BJ (cell line): ENCODE data around the gene SOX10. TPM values are rescaled to one million over a fixed set of nuclear protein-coding genes. Genes with fewer than 3 reads are reported as not detected.

Experiments
- CTCF ChIA-PET: fragments of 350-600 bp; formaldehyde crosslinking; extraction: SDS; loops from one replicate; lab custom pipeline; 2021; ENCODE audit warnings: antibody characterized with exemption, inconsistent platforms; lab: Yijun Ruan, JAX
- POLR2A ChIA-PET: fragments of 300-600 bp; sonication (Branson Sonifier 250); formaldehyde crosslinking; extraction: SDS; loops from one replicate; lab custom pipeline; 2021; ENCODE audit warnings: antibody characterized with exemption; lab: Charles Lee
- DNase-seq: peaks from one replicate; pipeline ENCODE4 v3.0.0-alpha.2; 2011; ENCODE audit warnings: low read depth
- H3K27me3 ChIP-seq: 2 replicates; pipeline ENCODE4 v1.6.0; 2011; ENCODE audit warnings: low read length; ENCODE audit not compliant: control insufficient read depth, insufficient read depth
- H3K36me3 ChIP-seq: 2 replicates; pipeline ENCODE4 v1.5.1; 2011; ENCODE audit warnings: low read length; ENCODE audit not compliant: control insufficient read depth, insufficient read depth
- H3K4me3 ChIP-seq: 2 replicates; pipeline ENCODE4 v1.5.1; 2011; ENCODE audit warnings: low read depth, mild to moderate bottlenecking, control low read depth, low read length
- polyA plus RNA-seq: library from polyadenylated mRNA; depleted of rRNA; stranded (reverse); fragments of >200 nt; gene quantifications from 2 replicates; pipeline ENCODE4 v1.2.3, GENCODE V29; 2011
- TF ChIP-seq, protein P1 (sequence below): IDR thresholded peaks from 2 replicates; pipeline ENCODE4 v1.5.1; 2011; ENCODE audit warnings: low read depth, mild to moderate bottlenecking, control low read depth, inconsistent platforms, low read length, moderate library complexity; ENCODE audit not compliant: insufficient read depth

SOX10 gene
- polyA plus RNA-seq, 1 experiment: not detected

DNA sequence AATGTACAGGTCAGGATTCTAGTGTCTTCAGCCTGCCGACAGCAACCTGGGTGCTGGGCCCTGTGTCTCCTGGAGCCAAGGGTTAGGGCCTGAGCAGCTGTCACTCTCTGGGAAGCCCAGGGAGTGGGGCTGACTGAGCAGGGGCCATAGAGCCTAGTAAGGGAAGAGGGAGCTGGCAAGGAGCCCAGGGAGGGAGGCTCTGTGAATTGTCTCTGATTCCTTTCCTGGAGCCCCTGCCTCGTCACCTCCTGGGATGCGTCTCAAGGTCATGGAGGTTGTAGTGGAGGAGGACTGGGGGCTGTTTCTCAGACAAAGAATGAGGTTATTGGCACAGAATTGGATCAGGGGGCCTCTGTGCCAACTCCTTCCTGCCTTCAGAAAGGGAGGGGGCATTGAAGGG, 11.8 kb downstream of the SOX10 start:
- no peak for DNase-seq
- H3K27me3 ChIP-seq: no peaks in the 10 kb centered on the region
- POLR2A ChIA-PET: no interaction called here
- CTCF ChIA-PET: interaction anchor here (1.5 to 8.5 kb wide), 2 partner anchors 85 to 157 kb away, joined by 6 to 82 read pairs; no protein-coding TSS in a partner anchor
- H3K36me3 ChIP-seq: peaks cover 4% of the 10 kb centered on the region
- H3K4me3 ChIP-seq: no peak overlapping the region
- TF ChIP-seq, protein P1, sequence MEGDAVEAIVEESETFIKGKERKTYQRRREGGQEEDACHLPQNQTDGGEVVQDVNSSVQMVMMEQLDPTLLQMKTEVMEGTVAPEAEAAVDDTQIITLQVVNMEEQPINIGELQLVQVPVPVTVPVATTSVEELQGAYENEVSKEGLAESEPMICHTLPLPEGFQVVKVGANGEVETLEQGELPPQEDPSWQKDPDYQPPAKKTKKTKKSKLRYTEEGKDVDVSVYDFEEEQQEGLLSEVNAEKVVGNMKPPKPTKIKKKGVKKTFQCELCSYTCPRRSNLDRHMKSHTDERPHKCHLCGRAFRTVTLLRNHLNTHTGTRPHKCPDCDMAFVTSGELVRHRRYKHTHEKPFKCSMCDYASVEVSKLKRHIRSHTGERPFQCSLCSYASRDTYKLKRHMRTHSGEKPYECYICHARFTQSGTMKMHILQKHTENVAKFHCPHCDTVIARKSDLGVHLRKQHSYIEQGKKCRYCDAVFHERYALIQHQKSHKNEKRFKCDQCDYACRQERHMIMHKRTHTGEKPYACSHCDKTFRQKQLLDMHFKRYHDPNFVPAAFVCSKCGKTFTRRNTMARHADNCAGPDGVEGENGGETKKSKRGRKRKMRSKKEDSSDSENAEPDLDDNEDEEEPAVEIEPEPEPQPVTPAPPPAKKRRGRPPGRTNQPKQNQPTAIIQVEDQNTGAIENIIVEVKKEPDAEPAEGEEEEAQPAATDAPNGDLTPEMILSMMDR: no peak

- Histone ChIP-seq H3K36me3 (peaks cover 6% of the 10 kb centered on the region), H3K4me3 (no peak overlapping the region), H3K27me3 (no peaks in the 10 kb centered on the region)
- TF ChIP-seq, protein P1: no peak
- ChIA-PET POLR2A (no interaction called here), CTCF (interaction anchor here (1.5 to 8.5 kb wide), 2 partner anchors 84 to 156 kb away, joined by 6 to 82 read pairs; no protein-coding TSS in a partner anchor)
- no peak for DNase-seq
These were observed 12.6 kb downstream of the SOX10 start for GRCh38 chr22:37971475-37972434.

- peaks cover 9% of the 10 kb centered on the region for H3K36me3 ChIP-seq
- POLR2A ChIA-PET: no interaction called here
- CTCF ChIA-PET: interaction anchor here (0.6 to 8.5 kb wide), 3 partner anchors 69 to 421 kb away, joined by 3 to 82 read pairs (median 3); no protein-coding TSS in a partner anchor
- no peak overlapping the region for H3K4me3 ChIP-seq
- TF ChIP-seq, protein P1: no peak
- H3K27me3 ChIP-seq: no peaks in the 10 kb centered on the region
- no peak for DNase-seq
These were observed 13.5 kb downstream of the SOX10 start for GRCh38 chr22:37970864-37971263.

DNA sequence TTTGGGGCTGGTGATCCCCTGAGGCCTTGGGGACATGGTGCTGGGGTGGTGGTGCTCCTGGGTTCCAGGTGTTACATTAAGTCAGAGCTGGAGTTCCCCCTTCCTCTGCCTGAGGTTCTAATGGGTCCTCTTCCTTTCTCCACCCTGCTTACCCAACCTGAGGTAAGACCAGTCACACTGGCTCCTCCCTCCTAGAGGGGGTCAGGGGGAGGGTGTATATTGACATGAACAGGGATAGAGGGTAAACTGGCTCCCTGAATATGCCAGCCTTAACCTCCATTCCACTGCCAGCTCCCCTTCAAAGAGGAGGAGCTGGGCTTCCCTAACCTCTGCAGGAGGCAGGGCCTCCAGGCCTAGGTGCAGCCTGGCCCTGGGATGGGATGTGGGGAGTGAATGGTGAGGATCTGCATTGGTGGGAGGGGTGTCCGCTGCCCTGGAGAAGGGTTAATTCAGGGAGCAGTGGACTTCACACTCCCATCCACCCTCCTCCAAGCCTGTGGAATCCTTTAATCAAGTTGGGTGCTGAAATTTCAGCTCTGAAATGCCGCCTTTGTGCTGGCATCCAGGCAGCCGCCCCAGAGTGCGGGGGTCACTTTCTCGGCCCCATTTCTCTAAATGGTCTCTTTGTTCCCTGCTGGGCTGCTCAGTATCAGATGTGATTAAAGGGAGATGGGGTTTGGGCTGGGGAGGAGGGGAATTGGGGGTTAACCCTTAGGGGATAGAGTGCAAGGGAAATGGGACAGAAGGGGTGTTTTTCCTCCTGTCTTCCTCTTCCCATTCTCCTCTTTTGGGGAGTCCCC, 15.7 kb downstream of the SOX10 start:
- POLR2A ChIA-PET: no interaction called here
- Histone ChIP-seq H3K4me3 (no peak overlapping the region), H3K27me3 (no peaks in the 10 kb centered on the region), H3K36me3 (peaks cover 10% of the 10 kb centered on the region)
- TF ChIP-seq, protein P1: no peak
- no peak for DNase-seq
- CTCF ChIA-PET: interaction anchor here (0.6 to 8.5 kb wide), 2 partner anchors 153 to 285 kb away, joined by 4 to 82 read pairs; no protein-coding TSS in a partner anchor
